Gastrocnemius medialis (tissue), 4 donors: Measurements from ENCODE around the gene MGAT5.

Experiments
- CTCF ChIP-seq, 5 experiments: fragments of 450-650 bp in 3 of 5; fragments of 200-600 bp in 2 of 5; sonication (generic) in 2 of 5; IDR thresholded peaks in 4 of 5; conservative IDR thresholded peaks in 1 of 5; 1 replicate in 4 of 5; 2 replicates in 1 of 5; pipeline ENCODE4 v1.5.1; 2016 to 2019; ENCODE audit warnings: antibody characterized with exemption in 5 of 5, mild to moderate bottlenecking in 3 of 5, moderate library complexity in 3 of 5
- POLR2A ChIP-seq, 2 donors: fragments of 450-650 bp; IDR thresholded peaks; one replicate each; pipeline ENCODE4 v1.6.1; 2017; ENCODE audit warnings: antibody characterized with exemption in 2 of 2, mild to moderate bottlenecking in 2 of 2, moderate library complexity in 2 of 2

DNA sequence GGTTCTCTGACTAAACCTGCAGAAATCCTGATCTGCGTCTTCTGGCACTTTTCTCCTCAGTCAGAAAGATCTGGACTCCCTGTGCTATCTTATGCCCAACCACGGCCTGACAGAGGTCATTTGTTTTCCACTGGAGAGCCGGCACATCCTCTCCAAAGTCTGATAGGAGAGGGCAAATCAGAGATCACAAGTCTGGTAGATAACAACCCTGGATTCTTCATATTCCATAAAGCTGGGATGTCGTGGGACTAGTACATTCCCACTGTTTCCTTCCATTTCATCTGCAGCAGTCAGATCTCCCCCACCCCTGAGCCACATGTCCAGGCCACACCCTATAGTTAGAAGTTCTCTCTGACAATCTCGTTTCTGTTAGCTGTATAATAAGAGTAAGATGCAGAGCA lies 157.0 kb downstream of the MGAT5 start:
- TF ChIP-seq CTCF (IDR thresholded peaks at IDR 0.05 in 4 of 5, conservative IDR thresholded peaks at IDR 0.05 in 1 of 5) (no peak), POLR2A (IDR thresholded peaks at IDR 0.05) (no peak)
